ENCODE results near the gene DRICH1. TPM values are rescaled to one million over a fixed set of nuclear protein-coding genes. Genes with fewer than 3 reads are reported as not detected.
"Not testable (repeated sequence)": the region's sequence is repeated elsewhere in the genome, so short reads cannot be mapped to it uniquely, and the experiment has no call there.

DRICH1 gene
- total and polyA plus RNA-seq, 2 experiments from 2014 or later: not detected

GRCh38 chr22:23652286-23652685 is 20.2 kb upstream of the DRICH1 start:
- WGBS (ENCODE audit: low lambda C conversion rate, missing lambda C conversion rate): 98% methylated on average over 7 of the region's 7 CpGs
- Histone ChIP-seq H4K20me1 (ENCODE audit: insufficient read depth, poor library complexity, severe bottlenecking) (no peaks in the 10 kb centered on the region), H3K4me3 (no peak overlapping the region), H3K9me2 (replicated peaks; ENCODE audit: insufficient read depth) (no peaks in the 10 kb centered on the region), H3K4me1 (ENCODE audit: insufficient read depth) (no peaks in the 10 kb centered on the region), H2AFZ (no peak overlapping the region), H3K4me2 (no peak overlapping the region), H3K9me3 (ENCODE audit: low read depth) (no peaks in the 10 kb centered on the region), H3K36me3 (replicated peaks; ENCODE audit: insufficient read depth, low read depth) (no peaks in the 10 kb centered on the region), H3K79me2 (no peaks in the 10 kb centered on the region), H3K27ac (no peak overlapping the region), H3K27me3 (no peaks in the 10 kb centered on the region)
- DNase-seq (ENCODE audit: low spot score): no peak
- TF ChIP-seq EZH2 (IDR thresholded peaks at IDR 0.05; ENCODE audit: borderline replicate concordance) (no peak), CTCF (IDR thresholded peaks at IDR 0.05; ENCODE audit: poor library complexity) (no peak), EZH2phosphoT487 (IDR thresholded peaks at IDR 0.05; ENCODE audit: low read depth, severe bottlenecking, unreplicated experiment) (no peak)

- Histone ChIP-seq H3K4me1 (ENCODE audit: insufficient read depth) (no peaks in the 10 kb centered on the region), H3K36me3 (replicated peaks; ENCODE audit: insufficient read depth, low read depth) (no peaks in the 10 kb centered on the region), H4K20me1 (ENCODE audit: insufficient read depth, poor library complexity, severe bottlenecking) (no peaks in the 10 kb centered on the region), H2AFZ (no peak overlapping the region), H3K27ac (no peak overlapping the region), H3K27me3 (no peaks in the 10 kb centered on the region), H3K4me2 (no peak overlapping the region), H3K79me2 (no peaks in the 10 kb centered on the region), H3K9me2 (replicated peaks; ENCODE audit: insufficient read depth) (no peaks in the 10 kb centered on the region), H3K4me3 (no peak overlapping the region), H3K9me3 (ENCODE audit: low read depth) (no peaks in the 10 kb centered on the region)
- no peak for DNase-seq (ENCODE audit: low spot score)
- WGBS (ENCODE audit: low lambda C conversion rate, missing lambda C conversion rate): 82% methylated on average over 6 of the region's 6 CpGs
- no peak for TF ChIP-seq CTCF (IDR thresholded peaks at IDR 0.05; ENCODE audit: poor library complexity)
- TF ChIP-seq EZH2 (IDR thresholded peaks at IDR 0.05; ENCODE audit: borderline replicate concordance): no peak
- no peak for TF ChIP-seq EZH2phosphoT487 (IDR thresholded peaks at IDR 0.05; ENCODE audit: low read depth, severe bottlenecking, unreplicated experiment)
Observed at GRCh38 chr22:23651676-23652075, 19.6 kb upstream of the DRICH1 start.

GRCh38 chr22:23649071-23649501 is 17.0 kb upstream of the DRICH1 start:
- 90% methylated on average over 18 of the region's 18 CpGs for WGBS (ENCODE audit: low lambda C conversion rate, missing lambda C conversion rate)
- H3K4me3 ChIP-seq: no peak overlapping the region
- no peaks in the 10 kb centered on the region for H3K9me3 ChIP-seq (ENCODE audit: low read depth)
- no peaks in the 10 kb centered on the region for H3K36me3 ChIP-seq (replicated peaks; ENCODE audit: insufficient read depth, low read depth)
- no peak overlapping the region for H2AFZ ChIP-seq
- no peak for DNase-seq (ENCODE audit: low spot score)
- no peaks in the 10 kb centered on the region for H4K20me1 ChIP-seq (ENCODE audit: insufficient read depth, poor library complexity, severe bottlenecking)
- H3K27ac ChIP-seq: no peak overlapping the region
- no peaks in the 10 kb centered on the region for H3K79me2 ChIP-seq
- no peaks in the 10 kb centered on the region for H3K4me1 ChIP-seq (ENCODE audit: insufficient read depth)
- H3K4me2 ChIP-seq: no peak overlapping the region
- TF ChIP-seq EZH2 (IDR thresholded peaks at IDR 0.05; ENCODE audit: borderline replicate concordance): no peak
- TF ChIP-seq EZH2phosphoT487 (IDR thresholded peaks at IDR 0.05; ENCODE audit: low read depth, severe bottlenecking, unreplicated experiment): no peak
- no peak for TF ChIP-seq CTCF (IDR thresholded peaks at IDR 0.05; ENCODE audit: poor library complexity)
- H3K9me2 ChIP-seq (replicated peaks; ENCODE audit: insufficient read depth): no peaks in the 10 kb centered on the region
- H3K27me3 ChIP-seq: no peaks in the 10 kb centered on the region

- H3K9me2 ChIP-seq (replicated peaks; ENCODE audit: insufficient read depth); DNase-seq (ENCODE audit: low spot score); H2AFZ ChIP-seq; H3K79me2 ChIP-seq; H3K27ac ChIP-seq; H3K4me3 ChIP-seq; H3K4me2 ChIP-seq; H3K4me1 ChIP-seq (ENCODE audit: insufficient read depth); H4K20me1 ChIP-seq (ENCODE audit: insufficient read depth, poor library complexity, severe bottlenecking); H3K9me3 ChIP-seq (ENCODE audit: low read depth); H3K27me3 ChIP-seq; H3K36me3 ChIP-seq (replicated peaks; ENCODE audit: insufficient read depth, low read depth): not testable (repeated sequence)
- whole genome bisulfite sequencing (ENCODE audit: low lambda C conversion rate, missing lambda C conversion rate): 98% methylated on average over 7 of the region's 7 CpGs
Observed at GRCh38 chr22:23646526-23646925, 14.4 kb upstream of the DRICH1 start.

GRCh38 chr22:23640206-23640605 is 8.1 kb upstream of the DRICH1 start:
- not testable (repeated sequence) for H3K4me1 ChIP-seq (ENCODE audit: insufficient read depth); H3K9me3 ChIP-seq (ENCODE audit: low read depth); DNase-seq (ENCODE audit: low spot score); H3K9me2 ChIP-seq (replicated peaks; ENCODE audit: insufficient read depth); H3K27ac ChIP-seq; H3K27me3 ChIP-seq; H3K36me3 ChIP-seq (replicated peaks; ENCODE audit: insufficient read depth, low read depth); H3K79me2 ChIP-seq; H4K20me1 ChIP-seq (ENCODE audit: insufficient read depth, poor library complexity, severe bottlenecking); H2AFZ ChIP-seq; H3K4me2 ChIP-seq; H3K4me3 ChIP-seq
- WGBS (ENCODE audit: low lambda C conversion rate, missing lambda C conversion rate): 95% methylated on average over 6 of the region's 6 CpGs
